Neuronal stem cell (in vitro differentiated cells): Measurements from ENCODE around the gene IL6R.

Source experiments
- DNase-seq: peaks from one replicate; pipeline ENCODE4 v3.0.0-alpha.2; 2013; ENCODE audit warnings: low spot score
- H2AFZ ChIP-seq: one replicate; pipeline ENCODE4 v1.6.1; 2013; ENCODE audit warnings: mild to moderate bottlenecking, low read length, inconsistent platforms
- H2AK5ac ChIP-seq: 2 replicates; pipeline ENCODE4 v1.6.1; 2013; ENCODE audit warnings: low read depth, mild to moderate bottlenecking, inconsistent platforms, low read length, moderate library complexity, mixed read lengths
- H2BK120ac ChIP-seq: 2 replicates; pipeline ENCODE4 v1.6.1; 2013; ENCODE audit warnings: low read depth, mild to moderate bottlenecking, inconsistent platforms, low read length, moderate library complexity, mixed read lengths
- H2BK12ac ChIP-seq: one replicate; pipeline ENCODE4 v1.6.1; 2013; ENCODE audit warnings: low read length, inconsistent platforms
- H2BK15ac ChIP-seq: 2 replicates; pipeline ENCODE4 v1.6.1; 2013; ENCODE audit warnings: mild to moderate bottlenecking, low read length, inconsistent platforms, mixed read lengths
- H2BK5ac ChIP-seq: one replicate; pipeline ENCODE4 v1.6.1; 2013; ENCODE audit warnings: inconsistent platforms, mild to moderate bottlenecking, low read length, moderate library complexity
- H3K14ac ChIP-seq: one replicate; pipeline ENCODE4 v1.6.1; 2013; ENCODE audit warnings: low read length, inconsistent platforms
- H3K18ac ChIP-seq: 2 replicates; pipeline ENCODE4 v1.6.1; 2013; ENCODE audit warnings: low read length, inconsistent platforms
- H3K23ac ChIP-seq: 2 replicates; pipeline ENCODE4 v1.6.1; 2013; ENCODE audit warnings: low read depth, mild to moderate bottlenecking, mixed read lengths, low read length, inconsistent platforms; ENCODE audit not compliant: poor library complexity
- H3K27ac ChIP-seq: replicated peaks from 3 replicates; pipeline ENCODE4 v1.5.1; 2013; ENCODE audit warnings: low read length, inconsistent platforms
- H3K27me3 ChIP-seq, 3 experiments: 2 replicates each; pipeline ENCODE4 v1.6.1; 2013; ENCODE audit warnings: low read length in 3 of 3, mild to moderate bottlenecking in 2 of 3, inconsistent platforms in 1 of 3, low read depth in 1 of 3, mixed read lengths in 1 of 3, moderate library complexity in 1 of 3; ENCODE audit not compliant: control insufficient read depth in 3 of 3, insufficient read depth in 3 of 3
- H3K36me3 ChIP-seq, 2 donors: replicated peaks in 1 of 2; 2 replicates each; pipeline ENCODE4 v1.6.1; 2013; ENCODE audit warnings: low read length in 2 of 2; ENCODE audit not compliant: control insufficient read depth in 2 of 2, insufficient read depth in 2 of 2
- H3K4ac ChIP-seq: 2 replicates; pipeline ENCODE4 v1.6.1; 2013; ENCODE audit warnings: inconsistent platforms, mild to moderate bottlenecking, low read length, moderate library complexity
- H3K4me1 ChIP-seq, 2 donors: 1 replicate in 1 of 2; 2 replicates in 1 of 2; pipeline ENCODE4 v1.6.1; 2013; ENCODE audit warnings: low read length in 2 of 2, low read depth in 1 of 2; ENCODE audit not compliant: control insufficient read depth in 2 of 2, insufficient read depth in 1 of 2
- H3K4me2 ChIP-seq: one replicate; pipeline ENCODE4 v1.6.1; 2013; ENCODE audit warnings: mild to moderate bottlenecking, low read length, inconsistent platforms; ENCODE audit not compliant: insufficient read depth, poor library complexity, severe bottlenecking
- H3K4me3 ChIP-seq, 2 donors: 2 replicates each; pipeline ENCODE4 v1.5.1; 2013; ENCODE audit warnings: low read length in 2 of 2, mild to moderate bottlenecking in 2 of 2, inconsistent platforms in 1 of 2, moderate library complexity in 1 of 2
- H3K79me1 ChIP-seq: one replicate; pipeline ENCODE4 v1.6.1; 2013; ENCODE audit warnings: low read depth, mild to moderate bottlenecking, inconsistent platforms, low read length, moderate library complexity
- H3K9ac ChIP-seq: one replicate; pipeline ENCODE4 v1.6.1; 2013; ENCODE audit warnings: mild to moderate bottlenecking, low read depth, low read length, inconsistent platforms; ENCODE audit not compliant: poor library complexity
- H3K9me3 ChIP-seq, 2 donors: replicated peaks in 1 of 2; 2 replicates each; pipeline versions ENCODE3 to v1.6.1; 2013; ENCODE audit warnings: low read length in 2 of 2, mild to moderate bottlenecking in 2 of 2, inconsistent platforms in 1 of 2, low read depth in 1 of 2, mixed read lengths in 1 of 2, moderate library complexity in 1 of 2; ENCODE audit not compliant: control insufficient read depth in 2 of 2, insufficient read depth in 1 of 2
- H4K8ac ChIP-seq: one replicate; pipeline ENCODE4 v1.6.1; 2013; ENCODE audit warnings: low read depth, mild to moderate bottlenecking, inconsistent platforms, low read length, moderate library complexity
- H4K91ac ChIP-seq: one replicate; pipeline ENCODE4 v1.6.1; 2013; ENCODE audit warnings: low read length, low read depth, mild to moderate bottlenecking, inconsistent platforms; ENCODE audit not compliant: poor library complexity
- WGBS, 2 donors: extraction: QIAGEN DNeasy Blood & Tissue Kit; methylation state at CpG; one replicate each; pipeline ENCODE4 v1.1.7; 2013; ENCODE audit warnings: missing lambda C conversion rate in 2 of 2, mixed read lengths in 1 of 2; ENCODE audit not compliant: insufficient read length in 2 of 2, insufficient replicate concordance in 1 of 2; ENCODE audit errors: extremely low coverage in 2 of 2; 5-methylcytosine and 5-hydroxymethylcytosine counted together

IL6R gene

DNA sequence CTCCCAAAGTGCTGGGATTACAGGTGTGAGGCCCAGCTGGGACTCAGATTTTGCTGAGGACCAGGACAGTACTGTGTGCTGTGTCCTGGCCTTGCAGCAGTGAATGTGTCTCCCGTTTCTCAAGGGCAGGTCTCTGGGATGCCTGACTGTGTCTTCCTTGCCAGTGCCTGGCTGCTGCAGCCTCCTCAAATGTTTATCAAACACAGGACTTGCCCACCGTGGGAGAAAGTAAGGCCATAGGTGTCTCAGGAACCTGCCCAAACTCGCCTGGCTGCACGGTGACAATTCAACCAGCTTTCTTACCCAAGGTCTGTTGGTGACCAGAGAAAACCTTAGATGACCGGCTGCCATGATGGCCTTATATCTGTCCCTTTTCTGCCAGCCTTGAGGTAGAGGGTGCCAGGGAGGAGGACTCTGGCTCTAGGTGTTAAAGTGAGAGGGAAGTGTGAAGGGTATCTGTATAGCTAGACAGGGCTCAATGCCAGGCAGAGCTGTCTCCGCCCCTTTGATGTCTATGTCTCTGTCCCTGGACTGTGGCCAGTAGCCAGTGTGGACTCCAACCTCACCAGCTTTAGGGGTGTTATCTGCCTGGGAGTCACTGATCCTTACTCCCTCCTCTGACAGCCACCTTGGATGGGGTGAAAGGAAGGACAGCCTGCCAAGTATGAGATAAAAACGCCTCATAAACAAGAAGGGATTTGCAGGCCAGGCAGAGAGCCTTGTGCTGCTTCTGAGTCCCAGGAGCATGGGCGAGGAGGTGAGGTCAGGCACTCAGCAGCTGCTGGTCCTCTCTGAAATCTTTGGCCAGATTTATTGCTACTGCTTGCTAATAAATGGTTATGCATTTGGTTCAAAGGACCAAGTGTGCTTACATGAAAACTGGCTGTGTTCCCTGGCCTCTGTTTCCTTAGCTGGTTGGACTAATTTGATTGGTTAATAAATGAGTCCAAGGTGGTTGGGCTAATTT lies 22.3 kb downstream of the IL6R start:
- Histone ChIP-seq H3K9ac (peak overlapping the region; percentile 31), H3K27me3 (no peaks in the 10 kb centered on the region), H3K9me3 (no peaks in the 10 kb centered on the region), H4K91ac (no peak overlapping the region), H2BK15ac (no peak overlapping the region), H2BK12ac (no peak overlapping the region), H2AK5ac (no peak overlapping the region), H2AFZ (no peak overlapping the region), H3K4me3 (no peak overlapping the region), H3K14ac (no peak overlapping the region), H2BK5ac (no peak overlapping the region), H3K18ac (peak overlapping the region; percentile 48), H3K23ac (no peak overlapping the region), H3K79me1 (no peaks in the 10 kb centered on the region), H3K27ac (no peak overlapping the region), H3K4me1 (peaks cover 12 to 42% of the 10 kb centered on the region in 2 donors), H3K4ac (no peak overlapping the region), H4K8ac (no peak overlapping the region), H3K4me2 (no peak overlapping the region), H3K36me3 (no peaks in the 10 kb centered on the region), H2BK120ac (no peak overlapping the region)
- no CpG with 5 or more reads among the region's 8 CpGs for WGBS, 2 donors
- DNase-seq = no peak

DNA sequence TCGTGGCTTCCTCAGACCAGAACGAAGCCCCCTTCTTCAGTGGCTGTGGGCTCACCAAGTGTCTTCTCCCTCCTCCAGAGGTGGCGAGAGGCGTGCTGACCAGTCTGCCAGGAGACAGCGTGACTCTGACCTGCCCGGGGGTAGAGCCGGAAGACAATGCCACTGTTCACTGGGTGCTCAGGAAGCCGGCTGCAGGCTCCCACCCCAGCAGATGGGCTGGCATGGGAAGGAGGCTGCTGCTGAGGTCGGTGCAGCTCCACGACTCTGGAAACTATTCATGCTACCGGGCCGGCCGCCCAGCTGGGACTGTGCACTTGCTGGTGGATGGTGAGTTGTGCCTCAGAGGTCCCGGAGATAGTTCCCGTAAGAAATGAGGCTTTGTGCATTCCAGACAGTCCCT lies 24.0 kb downstream of the IL6R start:
- peak overlapping the region; percentile 75 for H3K18ac ChIP-seq
- no peaks in the 10 kb centered on the region for H3K27me3 ChIP-seq
- no peak overlapping the region for H4K91ac ChIP-seq
- H3K36me3 ChIP-seq = no peaks in the 10 kb centered on the region
- H4K8ac ChIP-seq = peak overlapping the region; percentile 24
- H2BK15ac ChIP-seq = no peak overlapping the region
- no peaks in the 10 kb centered on the region for H3K79me1 ChIP-seq
- no peak overlapping the region for H3K4me3 ChIP-seq
- no peak overlapping the region for H2BK12ac ChIP-seq
- no peak overlapping the region for H2BK5ac ChIP-seq
- H2AK5ac ChIP-seq = peak overlapping the region; percentile 48
- DNase-seq = no peak
- peak overlapping the region; percentile 81 for H2BK120ac ChIP-seq
- H2AFZ ChIP-seq = no peak overlapping the region
- peaks cover 6 to 32% of the 10 kb centered on the region in 2 donors for H3K4me1 ChIP-seq
- H3K4ac ChIP-seq = no peak overlapping the region
- peak overlapping the region; percentile 51 for H3K14ac ChIP-seq
- no peak overlapping the region for H3K27ac ChIP-seq
- H3K23ac ChIP-seq = peak overlapping the region; percentile 48
- no peaks in the 10 kb centered on the region for H3K9me3 ChIP-seq
- H3K4me2 ChIP-seq = no peak overlapping the region
- no CpG with 5 or more reads among the region's 15 CpGs for WGBS, 2 donors
- H3K9ac ChIP-seq = no peak overlapping the region

GRCh38 chr1:154429841-154430611 lies 24.9 kb downstream of the IL6R start:
- H3K18ac ChIP-seq = peak overlapping the region; percentile 50
- H4K91ac ChIP-seq = no peak overlapping the region
- WGBS, 2 donors = no CpG with 5 or more reads among the region's 17 CpGs
- no peak overlapping the region for H3K4me3 ChIP-seq
- peak overlapping the region; percentile 2 for H3K23ac ChIP-seq
- no peak overlapping the region for H3K9ac ChIP-seq
- no peak overlapping the region for H3K4ac ChIP-seq
- H3K4me1 ChIP-seq = peaks cover 5 to 27% of the 10 kb centered on the region in 2 donors
- no peak overlapping the region for H2AK5ac ChIP-seq
- H3K79me1 ChIP-seq = no peaks in the 10 kb centered on the region
- no peaks in the 10 kb centered on the region for H3K9me3 ChIP-seq
- no peak overlapping the region for H2BK120ac ChIP-seq
- no peak for DNase-seq
- no peak overlapping the region for H3K27ac ChIP-seq
- no peaks in the 10 kb centered on the region for H3K36me3 ChIP-seq
- H4K8ac ChIP-seq = no peak overlapping the region
- H3K27me3 ChIP-seq = no peaks in the 10 kb centered on the region
- no peak overlapping the region for H3K14ac ChIP-seq
- peak overlapping the region; percentile 80 for H2AFZ ChIP-seq
- no peak overlapping the region for H2BK5ac ChIP-seq
- H2BK12ac ChIP-seq = no peak overlapping the region
- H2BK15ac ChIP-seq = no peak overlapping the region
- H3K4me2 ChIP-seq = no peak overlapping the region

DNA sequence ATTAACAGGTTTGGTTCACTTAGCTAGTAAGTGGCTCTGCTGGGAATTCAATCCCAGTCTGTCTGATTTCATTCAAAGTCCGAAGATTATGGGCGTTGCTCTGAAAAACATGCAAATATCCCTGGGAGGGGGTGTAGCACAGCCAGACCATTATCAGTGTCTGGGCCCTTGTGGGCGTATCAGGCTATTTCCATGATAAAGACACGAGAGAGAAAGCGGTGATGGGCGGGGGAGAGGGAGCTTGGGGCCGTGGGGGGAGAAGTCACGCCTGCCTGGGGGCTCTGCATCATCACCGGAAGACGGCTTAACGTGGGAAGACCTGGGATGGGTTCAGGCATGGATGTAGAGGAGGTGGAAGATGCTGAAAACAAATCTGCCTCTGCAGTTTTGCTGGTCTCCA lies 25.8 kb downstream of the IL6R start:
- H3K36me3 ChIP-seq = no peaks in the 10 kb centered on the region
- no peak overlapping the region for H3K9ac ChIP-seq
- no peak overlapping the region for H3K27ac ChIP-seq
- no peak overlapping the region for H3K18ac ChIP-seq
- H3K9me3 ChIP-seq = no peaks in the 10 kb centered on the region
- peaks cover 5 to 27% of the 10 kb centered on the region in 2 donors for H3K4me1 ChIP-seq
- no peak overlapping the region for H4K91ac ChIP-seq
- no peaks in the 10 kb centered on the region for H3K27me3 ChIP-seq
- no peaks in the 10 kb centered on the region for H3K79me1 ChIP-seq
- H2BK5ac ChIP-seq = no peak overlapping the region
- no peak overlapping the region for H3K4me3 ChIP-seq
- no peak overlapping the region for H2BK15ac ChIP-seq
- H3K4me2 ChIP-seq = no peak overlapping the region
- H2AK5ac ChIP-seq = no peak overlapping the region
- peak overlapping the region; percentile 80 for H2AFZ ChIP-seq
- WGBS, 2 donors = no CpG with 5 or more reads among the region's 11 CpGs
- H4K8ac ChIP-seq = no peak overlapping the region
- no peak overlapping the region for H2BK120ac ChIP-seq
- no peak overlapping the region for H3K23ac ChIP-seq
- no peak overlapping the region for H3K14ac ChIP-seq
- DNase-seq = no peak
- H2BK12ac ChIP-seq = no peak overlapping the region
- no peak overlapping the region for H3K4ac ChIP-seq
